HepG2 (cell line): ENCODE data around the gene C3orf22.

Experiments used
- DNMT1 ChIP-seq: sonication (generic); formaldehyde crosslinking; IDR thresholded peaks from 2 replicates; pipeline ENCODE4 v1.5.1; 2020; ENCODE audit warnings: mild to moderate bottlenecking, missing genetic modification reagents
- NFKBIZ ChIP-seq: IDR thresholded peaks from 2 replicates; pipeline ENCODE4 v1.6.1; 2018; ENCODE audit warnings: missing genetic modification reagents, missing compliant biosample characterization
- RBFOX2 ChIP-seq: fragments of 200-400 bp; formaldehyde crosslinking; IDR thresholded peaks from 2 replicates; pipeline ENCODE4 v1.6.1; 2017; ENCODE audit warnings: low read depth, mild to moderate bottlenecking, low read length
- SRF ChIP-seq: IDR thresholded peaks from 2 replicates; pipeline ENCODE4 v1.6.1; 2011; ENCODE audit warnings: mild to moderate bottlenecking, low read depth, low read length, moderate library complexity
- STAG1 ChIP-seq: sonication (generic); formaldehyde crosslinking; IDR thresholded peaks from 2 replicates; pipeline ENCODE4 v1.4.0; 2020; ENCODE audit warnings: missing genetic modification reagents
- TAF1 ChIP-seq: sonication (generic); formaldehyde crosslinking; IDR thresholded peaks from 2 replicates; pipeline ENCODE4 v1.4.0; 2020; ENCODE audit warnings: missing genetic modification reagents
- ZNF138 ChIP-seq: sonication (generic); formaldehyde crosslinking; IDR thresholded peaks from 2 replicates; pipeline ENCODE4 v1.5.0; 2020; ENCODE audit warnings: mild to moderate bottlenecking, low read depth, missing genetic modification reagents

GRCh38 chr3:126535636-126536035 lies 23.1 kb downstream of the C3orf22 start:
- TF ChIP-seq STAG1 (CRISPR knock-in tag) (no peak), RBFOX2 (no peak), ZNF138 (CRISPR knock-in tag) (no peak), SRF (no peak), DNMT1 (CRISPR knock-in tag) (no peak), NFKBIZ (CRISPR knock-in tag) (no peak), TAF1 (CRISPR knock-in tag) (no peak)
